ENCODE results near the gene PCNT.

PCNT gene

DNA sequence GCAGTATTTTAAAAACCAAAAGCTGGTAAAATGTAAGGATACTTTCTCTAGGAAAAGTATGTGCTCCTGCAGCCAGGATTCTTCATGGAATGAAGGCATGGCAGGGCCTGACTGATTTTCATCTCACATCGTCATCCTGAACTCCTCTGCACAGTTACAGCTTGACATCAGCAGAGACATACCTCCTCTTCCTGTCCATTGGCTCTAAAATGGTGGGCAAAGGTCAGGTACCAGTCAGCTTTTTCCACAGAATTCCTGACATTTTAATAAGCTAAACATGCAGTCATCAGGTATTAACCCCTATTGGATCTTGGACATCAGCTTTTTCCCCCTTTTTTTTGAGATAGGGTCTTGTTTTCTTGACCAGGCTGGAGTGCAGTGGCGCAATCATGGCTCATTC lies 5.8 kb downstream of the PCNT start:
- DNase-seq (ENCODE audit: low read depth, low spot score): no peak

DNA sequence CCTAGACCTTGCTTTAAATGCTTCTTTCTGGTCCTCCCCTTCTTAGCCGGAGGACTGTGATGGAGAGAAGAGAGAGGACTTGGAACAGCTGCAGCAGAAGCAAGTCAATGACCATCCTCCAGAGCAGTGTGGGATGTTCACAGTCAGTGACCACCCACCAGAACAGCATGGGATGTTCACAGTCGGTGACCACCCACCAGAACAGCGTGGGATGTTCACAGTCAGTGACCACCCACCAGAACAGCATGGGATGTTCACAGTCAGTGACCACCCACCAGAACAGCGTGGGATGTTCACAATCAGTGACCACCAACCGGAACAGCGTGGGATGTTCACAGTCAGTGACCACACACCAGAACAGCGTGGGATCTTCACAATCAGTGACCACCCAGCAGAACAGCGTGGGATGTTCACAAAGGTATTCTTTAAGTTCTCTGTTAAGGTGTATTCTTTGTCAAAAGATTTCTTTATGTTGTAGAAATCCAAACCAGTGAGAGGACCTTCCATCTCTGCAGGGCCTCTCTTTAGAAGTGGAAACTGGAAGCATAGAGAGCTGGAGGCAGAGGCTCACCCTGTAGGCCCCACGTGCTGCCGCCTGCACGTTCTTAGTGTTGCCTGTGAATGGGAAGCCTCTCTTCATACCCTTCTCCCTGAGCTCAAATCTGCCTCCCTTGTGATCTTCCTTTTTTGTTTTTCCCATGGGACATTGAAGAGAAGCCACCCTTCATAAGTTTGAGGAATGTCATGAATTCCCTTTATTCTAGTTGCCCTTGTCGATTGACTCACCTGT lies 10.6 kb downstream of the PCNT start:
- no peak for DNase-seq (ENCODE audit: low read depth, low spot score)

DNA sequence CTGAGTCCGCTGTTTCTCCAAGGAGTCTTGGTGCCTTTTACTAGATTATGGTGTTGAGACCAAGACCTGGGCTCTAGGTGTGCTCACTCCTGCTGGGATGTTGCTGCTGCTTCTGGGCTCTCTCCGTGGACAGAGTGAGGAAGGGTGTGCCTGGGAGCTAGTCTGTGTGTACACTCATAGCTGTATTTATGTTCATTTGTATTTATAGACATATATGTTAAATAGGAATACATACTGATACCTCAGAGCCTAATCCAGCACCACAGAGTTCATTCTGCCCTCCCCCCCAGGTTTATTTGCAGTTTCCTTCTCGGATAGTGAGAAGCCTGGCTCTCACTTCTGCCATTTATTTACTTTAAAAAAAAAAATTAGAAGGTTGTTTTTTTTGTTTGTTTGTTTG lies 12.6 kb downstream of the PCNT start:
- DNase-seq (ENCODE audit: low read depth, low spot score): no peak

GRCh38 chr21:46340998-46341397 lies 17.0 kb downstream of the PCNT start:
- no peak for DNase-seq (ENCODE audit: low read depth, low spot score)

GRCh38 chr21:46344219-46344915 lies 20.4 kb downstream of the PCNT start:
- no peak for DNase-seq (ENCODE audit: low read depth, low spot score)

- no peak for DNase-seq (ENCODE audit: low read depth, low spot score)
Measured at GRCh38 chr21:46345861-46346260, 21.9 kb downstream of the PCNT start.

DNA sequence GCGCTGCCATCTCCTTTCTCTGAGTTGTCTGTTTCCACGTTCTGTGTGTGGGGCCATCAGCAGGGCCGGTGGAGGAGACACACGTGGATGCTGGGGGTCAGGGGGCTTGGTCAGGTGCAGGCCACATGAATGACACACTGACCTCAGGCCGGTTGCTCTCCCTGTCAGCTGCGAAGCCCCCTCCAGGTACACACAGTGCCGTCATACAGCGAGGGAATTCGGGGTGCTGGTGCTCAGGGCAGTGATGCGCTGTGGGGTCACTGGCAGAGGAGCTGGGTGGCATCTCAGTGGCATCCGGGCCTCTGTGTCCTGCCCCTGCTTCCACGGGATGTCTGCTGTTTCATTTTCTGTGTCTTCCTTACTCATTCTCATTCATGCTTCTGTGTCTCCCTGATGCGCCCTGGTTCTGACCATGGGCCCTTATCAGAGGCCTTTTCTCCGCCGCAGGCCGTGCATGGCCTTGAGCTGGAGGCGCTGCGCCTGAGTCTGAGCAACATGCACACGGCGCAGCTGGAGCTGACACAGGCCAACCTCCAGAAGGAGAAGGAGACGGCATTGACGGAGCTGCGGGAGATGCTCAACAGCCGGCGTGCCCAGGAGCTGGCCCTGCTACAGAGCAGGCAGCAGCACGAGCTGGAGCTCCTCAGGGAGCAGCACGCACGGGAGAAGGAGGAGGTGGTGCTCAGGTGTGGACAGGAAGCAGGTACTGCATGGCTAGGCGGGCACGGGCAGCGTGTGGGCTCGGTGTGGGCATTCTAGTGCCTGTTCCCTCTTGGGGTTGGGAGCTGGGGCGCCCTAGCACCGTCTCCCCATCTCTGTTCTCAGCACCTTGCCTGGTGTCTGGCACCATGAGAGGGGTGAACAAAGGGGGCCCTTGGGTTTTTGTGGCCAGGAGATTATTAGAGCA lies 22.6 kb downstream of the PCNT start:
- no peak for DNase-seq (ENCODE audit: low read depth, low spot score)

GRCh38 chr21:46347203-46347550 lies 23.2 kb downstream of the PCNT start:
- no peak for DNase-seq (ENCODE audit: low read depth, low spot score)

DNA sequence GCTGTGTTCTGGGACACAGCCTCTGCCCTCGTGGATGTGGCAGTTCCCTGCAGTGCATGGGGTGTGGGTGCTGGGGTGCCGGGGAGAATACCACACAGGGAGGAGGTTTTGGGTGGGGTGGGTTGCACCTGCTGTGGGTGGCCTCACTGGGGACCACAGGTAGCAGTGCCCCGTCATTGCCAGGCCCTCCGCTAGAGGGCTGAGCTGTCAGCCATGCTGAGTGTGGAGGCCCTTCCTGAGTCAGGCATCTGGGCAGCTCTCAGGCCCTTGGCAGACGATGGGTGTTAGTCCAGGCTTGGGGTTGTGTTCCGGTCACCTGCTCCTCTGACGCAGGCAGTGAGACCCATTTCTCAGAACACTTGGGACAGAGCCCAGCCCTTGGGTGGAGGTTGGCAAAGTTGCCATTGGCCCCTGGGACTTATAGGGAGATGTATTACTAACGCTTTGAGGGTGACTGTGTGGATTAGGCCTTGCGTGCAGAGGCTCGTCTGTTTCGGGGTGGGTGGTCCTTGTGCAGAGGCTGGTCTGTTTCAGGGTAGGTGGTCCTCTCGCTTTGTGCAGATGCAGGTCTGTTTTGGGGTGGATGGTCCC lies 23.9 kb downstream of the PCNT start:
- DNase-seq (ENCODE audit: low read depth, low spot score): no peak

DNA sequence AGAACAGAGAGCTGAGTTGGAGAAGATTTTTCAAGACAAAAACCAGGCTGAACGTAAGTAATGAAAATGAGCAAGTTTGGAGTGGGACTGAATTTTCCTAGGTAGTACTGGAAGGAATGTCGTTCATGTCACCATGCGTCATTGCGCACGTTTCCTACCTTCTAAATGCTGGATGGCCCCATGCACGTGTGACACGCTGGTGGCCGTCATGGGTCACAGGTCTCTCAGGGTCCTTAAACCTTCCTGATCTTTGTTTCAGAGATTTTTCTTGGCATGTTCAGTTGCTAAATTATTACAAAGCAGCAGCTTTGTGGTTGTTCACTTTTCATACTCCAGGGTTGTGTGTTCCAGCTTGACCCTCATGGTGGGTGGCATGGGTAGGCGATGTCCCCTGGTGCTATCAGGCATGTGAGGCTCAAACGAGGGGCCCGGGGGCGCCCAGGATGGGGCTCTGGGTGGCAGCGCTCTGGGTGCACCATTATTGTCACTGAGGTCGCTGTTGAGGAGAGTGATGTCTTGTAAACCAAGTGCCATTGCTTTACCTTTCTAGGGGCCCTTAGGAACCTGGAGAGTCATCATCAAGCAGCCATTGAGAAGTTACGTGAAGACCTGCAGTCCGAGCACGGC lies 25.3 kb downstream of the PCNT start:
- DNase-seq (ENCODE audit: low read depth, low spot score): no peak

DNA sequence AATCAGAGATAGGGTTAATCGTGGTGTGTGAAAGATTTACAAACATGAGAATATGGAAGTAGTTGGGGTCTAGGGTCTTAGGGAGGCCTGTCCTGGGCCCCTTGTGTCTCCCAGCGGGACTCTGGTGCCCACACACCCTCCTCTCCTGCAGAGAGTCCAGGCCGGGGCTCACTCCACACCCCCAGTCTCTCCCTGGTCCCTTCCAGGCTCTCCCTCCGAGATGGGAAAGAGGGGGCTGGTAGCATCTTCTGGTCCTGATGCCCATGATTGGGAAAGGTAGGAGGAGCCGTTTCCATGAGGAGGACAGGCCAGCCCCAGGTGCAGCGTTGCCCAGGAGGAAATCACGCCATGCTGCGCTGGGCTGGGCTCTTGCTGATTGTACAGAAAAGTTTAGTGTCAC lies 26.6 kb downstream of the PCNT start:
- no peak for DNase-seq (ENCODE audit: low read depth, low spot score)

DNA sequence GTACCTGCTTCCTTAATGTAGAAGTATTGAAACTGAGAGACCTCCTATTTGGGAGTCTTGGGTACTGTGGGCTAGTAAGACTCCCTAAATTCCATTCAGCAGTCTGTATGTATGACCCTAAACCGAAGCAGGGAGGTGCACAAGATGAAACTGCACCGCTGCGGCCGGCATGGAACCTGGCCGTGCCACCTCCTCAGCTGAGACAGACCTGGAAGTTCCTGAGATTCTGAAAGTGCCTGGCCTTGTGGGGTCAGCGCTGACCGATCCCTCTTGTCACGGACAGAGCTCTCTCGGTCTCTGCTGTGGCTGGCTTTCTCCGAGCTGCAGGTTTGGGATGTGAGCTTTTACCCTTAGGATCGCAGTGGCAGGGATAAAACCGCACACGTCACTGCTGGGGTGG lies 27.0 kb downstream of the PCNT start:
- DNase-seq (ENCODE audit: low read depth, low spot score): no peak

DNA sequence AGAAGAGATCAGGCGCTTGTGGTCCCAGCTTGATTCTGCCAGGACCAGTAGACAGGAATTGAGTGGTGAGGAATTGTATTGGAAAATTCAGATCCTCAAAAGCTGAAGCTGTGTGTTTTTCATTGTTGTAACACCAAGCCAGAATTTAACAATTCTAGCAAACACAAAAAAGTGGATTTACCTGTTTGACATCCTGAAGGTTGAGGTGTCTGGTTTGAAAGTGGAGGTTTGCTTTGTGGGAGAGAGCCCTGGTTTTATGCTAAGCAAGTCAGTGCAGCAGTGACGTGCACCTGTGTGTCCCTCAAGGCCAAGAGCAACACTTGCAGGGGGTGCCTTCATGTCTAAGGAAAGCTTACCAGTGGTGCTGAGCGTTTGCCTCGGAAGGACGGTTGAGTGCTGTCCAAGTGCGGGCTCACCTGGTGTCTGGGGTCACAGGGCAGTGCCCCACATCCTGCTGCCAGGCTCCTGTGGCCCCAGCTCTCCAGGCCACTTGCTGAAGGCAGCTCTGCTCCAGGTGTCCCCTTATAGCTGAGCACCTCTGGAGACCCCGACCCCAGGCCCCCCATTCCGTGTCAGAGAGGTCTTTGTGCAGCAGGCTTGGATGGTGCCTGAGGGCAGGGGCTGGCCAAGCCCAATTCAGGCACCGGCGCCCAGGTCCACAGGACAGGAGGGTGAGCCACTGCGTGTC lies 27.7 kb downstream of the PCNT start:
- DNase-seq (ENCODE audit: low read depth, low spot score): no peak

GRCh38 chr21:46352164-46352515 lies 28.2 kb downstream of the PCNT start:
- DNase-seq (ENCODE audit: low read depth, low spot score): no peak

DNA sequence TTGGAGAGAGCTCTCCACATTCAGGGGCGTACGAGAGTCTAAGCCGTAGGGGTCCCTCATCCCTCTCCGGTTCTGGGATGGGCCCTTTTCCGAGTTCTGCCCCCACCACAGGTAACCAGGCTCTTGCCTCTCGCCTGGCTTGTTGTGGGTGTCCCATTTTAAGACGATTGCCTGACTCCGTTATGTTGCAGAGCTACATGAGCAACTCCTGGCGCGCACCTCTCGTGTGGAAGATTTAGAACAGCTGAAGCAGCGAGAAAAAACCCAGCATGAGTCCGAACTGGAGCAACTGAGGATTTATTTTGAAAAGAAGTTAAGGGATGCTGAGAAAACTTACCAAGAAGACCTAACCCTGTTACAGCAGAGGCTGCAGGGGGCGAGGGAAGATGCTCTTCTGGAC lies 29.0 kb downstream of the PCNT start:
- no peak for DNase-seq (ENCODE audit: low read depth, low spot score)

- no peak for DNase-seq (ENCODE audit: low read depth, low spot score)
Measured at GRCh38 chr21:46354046-46354445, 30.1 kb downstream of the PCNT start.

DNA sequence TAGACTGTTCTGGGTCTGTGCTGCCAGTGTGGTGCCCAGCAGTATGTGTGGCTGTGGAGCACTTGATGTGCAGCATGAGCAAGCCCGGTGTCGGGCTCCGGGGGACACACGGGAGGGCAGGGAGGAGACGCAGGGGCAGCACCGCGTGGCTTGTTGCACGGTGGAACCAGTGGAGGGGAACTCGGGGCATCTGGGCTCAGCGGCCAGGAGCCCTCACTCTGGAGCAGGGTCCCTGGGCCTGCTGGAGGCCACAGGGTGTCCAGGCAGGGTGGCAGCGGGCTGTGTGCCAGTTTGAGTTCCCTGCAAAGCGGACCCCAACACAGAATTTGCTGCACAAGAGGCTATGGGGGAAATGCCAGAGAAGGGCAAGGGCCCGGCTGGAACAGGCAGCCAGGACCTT lies 30.6 kb downstream of the PCNT start:
- no peak for DNase-seq (ENCODE audit: low read depth, low spot score)

DNA sequence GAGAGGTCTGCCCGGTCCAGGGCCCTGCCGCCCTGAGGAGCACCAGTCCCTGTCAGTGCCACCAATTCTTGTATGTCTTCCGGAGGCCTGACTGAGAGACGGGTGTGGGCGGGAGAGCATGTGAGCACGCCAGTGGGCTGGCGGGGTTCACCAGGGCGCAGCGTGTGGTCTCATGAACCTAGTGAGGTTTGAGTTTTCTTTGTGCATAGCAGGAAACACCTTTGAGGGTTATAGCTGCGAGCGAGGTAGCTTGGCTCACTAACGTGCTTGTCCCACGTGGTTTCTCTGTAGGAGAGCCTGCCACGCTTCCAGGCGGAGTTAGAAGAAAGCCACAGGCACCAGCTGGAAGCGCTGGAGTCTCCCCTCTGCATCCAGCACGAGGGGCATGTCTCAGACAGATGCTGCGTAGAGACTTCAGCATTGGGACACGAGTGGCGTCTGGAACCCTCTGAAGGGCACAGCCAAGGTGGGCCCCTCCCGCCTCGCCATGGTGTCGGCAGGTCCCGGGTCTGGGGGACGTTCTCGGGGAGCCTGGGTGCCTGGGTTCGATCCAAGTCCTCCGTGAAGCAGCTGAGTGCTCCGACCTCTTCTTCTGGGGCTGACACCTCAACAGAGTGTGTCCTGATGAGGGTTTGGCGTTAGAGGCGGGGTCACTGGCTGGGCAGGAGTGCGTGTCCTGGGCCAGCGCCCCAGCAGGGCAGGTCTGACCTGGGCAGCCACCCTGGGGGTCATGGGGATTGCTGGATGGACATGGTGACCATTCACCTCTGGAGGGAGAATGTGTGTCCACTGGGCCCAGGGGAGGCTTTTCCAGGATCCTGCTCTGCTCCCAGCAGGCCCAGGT lies 31.4 kb downstream of the PCNT start:
- no peak for DNase-seq (ENCODE audit: low read depth, low spot score)

DNA sequence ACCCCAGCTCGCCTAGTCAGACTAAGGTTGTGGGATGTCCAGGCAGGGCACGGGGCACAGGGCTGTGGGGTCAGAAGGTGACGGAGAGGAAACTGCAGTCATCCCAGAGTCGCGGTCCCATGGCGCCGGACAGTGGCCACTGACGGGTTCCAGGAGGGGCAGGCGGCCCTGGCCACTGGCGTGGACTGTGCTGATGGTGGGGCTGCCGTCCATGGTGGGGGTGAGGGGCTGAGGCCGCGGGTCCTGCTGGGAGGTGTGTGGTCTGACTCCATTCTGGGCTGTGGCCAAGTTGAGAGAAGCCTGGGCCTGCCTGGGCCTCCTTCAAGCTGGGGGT lies 32.0 kb downstream of the PCNT start:
- DNase-seq (ENCODE audit: low read depth, low spot score): no peak

All from iPS DF 19.7 (cell line).